B cell (primary cell): ENCODE results near the gene RGS11. TPM values are rescaled to one million over a fixed set of nuclear protein-coding genes. Genes with fewer than 3 reads are reported as not detected.

Experiments
- ATAC-seq: fragments of 200-7000 bp; cut with Tn5 transposase; one replicate; pipeline ENCODE4 v1.10.0; 2021; ENCODE audit warnings: low read depth, mild to moderate bottlenecking, moderate number of reproducible peaks, moderate library complexity
- CTCF ChIA-PET: fragments of 350-600 bp; sonication (Branson Sonifier 250); formaldehyde crosslinking; loops from one replicate; lab custom pipeline; 2021; ENCODE audit warnings: antibody characterized with exemption, inconsistent platforms; lab: Charles Lee
- POLR2A ChIA-PET: fragments of 350-600 bp; sonication (Branson Sonifier 250); formaldehyde crosslinking; loops from one replicate; lab custom pipeline; 2021; ENCODE audit warnings: antibody characterized with exemption; lab: Charles Lee
- DNase-seq: peaks from one replicate; pipeline ENCODE4 v3.0.0; 2013
- H2AFZ ChIP-seq: 2 replicates; pipeline ENCODE4 v1.6.1; 2012; ENCODE audit warnings: mild to moderate bottlenecking, low read depth, low read length; ENCODE audit not compliant: insufficient read depth, poor library complexity, severe bottlenecking
- H3K27ac ChIP-seq, 2 donors: 1 replicate in 1 of 2; 2 replicates in 1 of 2; pipeline ENCODE4 v1.5.1; 2012 to 2013; ENCODE audit warnings: low read length in 2 of 2, mild to moderate bottlenecking in 2 of 2, moderate library complexity in 1 of 2
- H3K27me3 ChIP-seq, 4 experiments: fragments of 200-600 bp in 1 of 4; sonication (generic) in 1 of 4; replicated peaks in 1 of 4; 1 replicate in 2 of 4; 2 replicates in 2 of 4; pipeline versions ENCODE4 v1.6.1 to v1.7.0; 2013 to 2016; ENCODE audit warnings: low read length in 3 of 4, mild to moderate bottlenecking in 2 of 4, mixed read lengths in 1 of 4, moderate library complexity in 1 of 4; ENCODE audit not compliant: insufficient read depth in 4 of 4, control insufficient read depth in 3 of 4; ENCODE audit errors: control extremely low read depth in 1 of 4
- H3K36me3 ChIP-seq, 2 experiments: replicated peaks in 1 of 2; 1 replicate in 1 of 2; 2 replicates in 1 of 2; pipeline versions ENCODE4 v1.6.1 to v1.7.1; 2013; ENCODE audit warnings: low read length in 1 of 2; ENCODE audit not compliant: insufficient read depth in 2 of 2, control insufficient read depth in 1 of 2; ENCODE audit errors: control extremely low read depth in 1 of 2, extremely low read depth in 1 of 2
- H3K4me1 ChIP-seq, 2 donors: fragments of 200-600 bp in 1 of 2; sonication (generic) in 1 of 2; 1 replicate in 1 of 2; 2 replicates in 1 of 2; pipeline versions ENCODE4 v1.5.1 to v1.6.1; 2013 to 2017; ENCODE audit warnings: low read length in 2 of 2; ENCODE audit not compliant: control insufficient read depth in 2 of 2, insufficient read depth in 2 of 2
- H3K4me2 ChIP-seq: replicated peaks from 2 replicates; pipeline ENCODE3; 2012; ENCODE audit warnings: mild to moderate bottlenecking, low read depth, low read length; ENCODE audit not compliant: poor library complexity, severe bottlenecking
- H3K4me3 ChIP-seq, 5 experiments: fragments of 200-600 bp in 1 of 5; sonication (generic) in 1 of 5; 1 replicate in 3 of 5; 2 replicates in 2 of 5; pipeline versions ENCODE4 v1.5.1 to v1.7.0; 2011 to 2016; ENCODE audit warnings: low read length in 4 of 5, mild to moderate bottlenecking in 4 of 5, low read depth in 2 of 5, control low read depth in 1 of 5, moderate library complexity in 1 of 5; ENCODE audit not compliant: insufficient read depth in 1 of 5; ENCODE audit errors: control extremely low read depth in 1 of 5, extremely low read depth in 1 of 5
- H3K79me2 ChIP-seq: fragments of 200-600 bp; sonication (generic); one replicate; pipeline ENCODE4 v1.6.0; 2016; ENCODE audit warnings: low read length; ENCODE audit not compliant: control insufficient read depth, insufficient read depth
- H3K9ac ChIP-seq: fragments of 200-600 bp; sonication (generic); 2 replicates; pipeline ENCODE4 v1.6.1; 2017; ENCODE audit warnings: mild to moderate bottlenecking, low read length, moderate library complexity
- H3K9me3 ChIP-seq, 3 donors: one replicate each; pipeline versions ENCODE4 v1.6.1 to v1.7.1; 2013; ENCODE audit warnings: low read length in 2 of 3; ENCODE audit not compliant: control insufficient read depth in 2 of 3, insufficient read depth in 1 of 3; ENCODE audit errors: control extremely low read depth in 1 of 3
- H4K20me1 ChIP-seq: 2 replicates; pipeline ENCODE4 v1.6.0; 2012; ENCODE audit warnings: mild to moderate bottlenecking, low read length; ENCODE audit not compliant: insufficient read depth, control insufficient read depth, poor library complexity, severe bottlenecking
- H3K27ac Mint-ChIP-seq: one replicate; pipeline ENCODE4 v1.8.0; 2021; ENCODE audit warnings: mixed read lengths
- H3K27me3 Mint-ChIP-seq: one replicate; pipeline ENCODE4 v1.8.0; 2021; ENCODE audit warnings: mixed read lengths
- H3K4me1 Mint-ChIP-seq: one replicate; pipeline ENCODE4 v1.8.0; 2021; ENCODE audit warnings: mixed read lengths
- H3K4me3 Mint-ChIP-seq: one replicate; pipeline ENCODE4 v1.8.0; 2021; ENCODE audit warnings: mixed read lengths
- H3K9me3 Mint-ChIP-seq: one replicate; pipeline ENCODE4 v1.8.0; 2022; ENCODE audit warnings: mixed read lengths; ENCODE audit not compliant: insufficient read depth
- EZH2 ChIP-seq: IDR thresholded peaks from 2 replicates; pipeline ENCODE4 v1.6.1; 2012; ENCODE audit warnings: borderline replicate concordance, low read depth, mild to moderate bottlenecking, moderate library complexity, low read length; ENCODE audit not compliant: insufficient read depth, poor library complexity, severe bottlenecking
- WGBS: methylation state at CpG from one replicate; pipeline ENCODE4 v1.1.5; 2013; ENCODE audit warnings: missing lambda C conversion rate; ENCODE audit not compliant: insufficient coverage; 5-methylcytosine and 5-hydroxymethylcytosine counted together
- intact Hi-C: fragments of 100-400 bp; cut with micrococcal nuclease; formaldehyde crosslinking; loops from one replicate; pipeline ENCODE4 v1.10.0; 2022
- polyA plus RNA-seq: library from polyadenylated mRNA; depleted of rRNA; stranded (reverse); fragments of >200 nt; gene quantifications from 2 replicates; pipeline ENCODE4 v1.2.3, GENCODE V29; 2012
- total RNA-seq, 2 donors: library from RNA; stranded (reverse); fragments of 120-200 nt in 1 of 2; gene quantifications; 1 replicate in 1 of 2; 2 replicates in 1 of 2; pipeline versions ENCODE4 v1.2.3 to v1.2.4, GENCODE V29; 2013 to 2022
- TF ChIP-seq, protein P1 (sequence below): fragments of 200-600 bp; IDR thresholded peaks from one replicate; pipeline ENCODE4 v1.8.0; 2022; ENCODE audit warnings: antibody characterized with exemption, mild to moderate bottlenecking

The RGS11 gene
- total and polyA plus RNA-seq, 2 donors (not counting 1 experiment from before 2014, with no cell fraction given) = 0.39 TPM; not detected in 1

DNA sequence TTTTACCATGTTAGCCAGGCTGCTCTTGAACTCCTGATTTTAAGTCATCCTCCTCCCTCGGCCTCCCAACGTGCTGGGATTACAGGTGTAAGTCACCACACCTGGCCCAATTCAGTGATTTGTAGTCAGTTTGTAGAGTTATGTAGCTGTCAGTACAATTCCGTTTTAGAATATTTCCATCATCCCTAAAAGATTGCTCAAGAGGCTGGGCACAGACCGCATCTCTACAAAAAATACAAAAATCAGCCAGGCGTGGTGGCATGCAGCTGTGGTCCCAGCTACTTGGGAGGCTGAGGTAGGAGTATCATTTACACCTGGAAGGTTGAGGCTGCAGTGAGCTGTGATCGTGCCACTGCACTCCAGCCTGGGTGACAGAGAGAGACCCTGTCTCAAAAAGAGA, 20.6 kb downstream of the RGS11 start:
- H3K4me1 ChIP-seq = peaks cover 9 to 17% of the 10 kb centered on the region in 2 donors
- H3K4me2 ChIP-seq = no peak overlapping the region
- ATAC-seq (no peak), DNase-seq (no peak)
- H3K27me3 ChIP-seq = no peaks in the 10 kb centered on the region
- POLR2A ChIA-PET = interaction anchor here (0.5 kb wide), 1 partner anchor 130 kb away, joined by 5 read pairs; no protein-coding TSS in a partner anchor
- WGBS = 100% methylated on average over 1 of the region's 6 CpGs
- H2AFZ ChIP-seq = no peak overlapping the region
- Mint-ChIP-seq H3K4me3 (no peak overlapping the region), H3K4me1 (peaks cover 8% of the 10 kb centered on the region), H3K9me3 (no peaks in the 10 kb centered on the region), H3K27ac (no peak overlapping the region), H3K27me3 (no peaks in the 10 kb centered on the region)
- H4K20me1 ChIP-seq = no peaks in the 10 kb centered on the region
- no peak overlapping the region for H3K9ac ChIP-seq
- H3K36me3 ChIP-seq = peaks cover 0 to 29% of the 10 kb centered on the region in 2 experiments
- intact Hi-C loops = no loop called here
- no peak overlapping the region for H3K27ac ChIP-seq
- H3K9me3 ChIP-seq = no peaks in the 10 kb centered on the region
- peaks cover 19% of the 10 kb centered on the region for H3K79me2 ChIP-seq
- CTCF ChIA-PET = no interaction called here
- no peak for TF ChIP-seq EZH2
- TF ChIP-seq, protein P1, sequence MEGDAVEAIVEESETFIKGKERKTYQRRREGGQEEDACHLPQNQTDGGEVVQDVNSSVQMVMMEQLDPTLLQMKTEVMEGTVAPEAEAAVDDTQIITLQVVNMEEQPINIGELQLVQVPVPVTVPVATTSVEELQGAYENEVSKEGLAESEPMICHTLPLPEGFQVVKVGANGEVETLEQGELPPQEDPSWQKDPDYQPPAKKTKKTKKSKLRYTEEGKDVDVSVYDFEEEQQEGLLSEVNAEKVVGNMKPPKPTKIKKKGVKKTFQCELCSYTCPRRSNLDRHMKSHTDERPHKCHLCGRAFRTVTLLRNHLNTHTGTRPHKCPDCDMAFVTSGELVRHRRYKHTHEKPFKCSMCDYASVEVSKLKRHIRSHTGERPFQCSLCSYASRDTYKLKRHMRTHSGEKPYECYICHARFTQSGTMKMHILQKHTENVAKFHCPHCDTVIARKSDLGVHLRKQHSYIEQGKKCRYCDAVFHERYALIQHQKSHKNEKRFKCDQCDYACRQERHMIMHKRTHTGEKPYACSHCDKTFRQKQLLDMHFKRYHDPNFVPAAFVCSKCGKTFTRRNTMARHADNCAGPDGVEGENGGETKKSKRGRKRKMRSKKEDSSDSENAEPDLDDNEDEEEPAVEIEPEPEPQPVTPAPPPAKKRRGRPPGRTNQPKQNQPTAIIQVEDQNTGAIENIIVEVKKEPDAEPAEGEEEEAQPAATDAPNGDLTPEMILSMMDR = no peak
- no peak overlapping the region for H3K4me3 ChIP-seq

DNA sequence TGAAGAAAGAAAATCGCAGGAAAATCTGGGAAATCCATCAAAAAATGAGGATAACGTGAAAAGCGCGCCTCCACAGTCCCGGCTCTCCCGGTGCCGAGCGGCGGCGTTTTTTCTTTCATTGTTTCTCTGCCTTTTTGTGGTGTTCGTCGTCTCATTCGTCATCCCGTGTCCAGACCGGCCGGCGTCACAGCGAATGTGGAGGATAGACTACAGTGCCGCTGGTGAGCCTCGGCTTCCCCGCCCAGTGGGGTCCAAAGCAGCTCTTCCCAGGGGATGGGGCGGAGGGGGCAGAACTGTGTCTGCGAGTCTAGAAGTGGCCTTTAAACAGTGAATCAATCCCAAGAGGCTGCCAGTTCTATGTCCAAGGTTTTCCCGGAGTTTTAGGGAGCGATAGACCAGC, 21.3 kb downstream of the RGS11 start:
- H3K9ac ChIP-seq = no peak overlapping the region
- no peak overlapping the region for H3K27ac ChIP-seq
- DNase-seq = no peak
- H3K9me3 Mint-ChIP-seq = no peaks in the 10 kb centered on the region
- peaks cover 0 to 26% of the 10 kb centered on the region in 2 experiments for H3K36me3 ChIP-seq
- H3K4me1 Mint-ChIP-seq = peaks cover 8% of the 10 kb centered on the region
- CTCF ChIA-PET = interaction anchor here (0.9 kb wide), 1 partner anchor 20 kb away, joined by 3 read pairs; the partner anchor contains the start of gene FAM234A
- no peak overlapping the region for H3K4me3 ChIP-seq
- H3K9me3 ChIP-seq = no peaks in the 10 kb centered on the region
- no peak overlapping the region for H3K27ac Mint-ChIP-seq
- POLR2A ChIA-PET = interaction anchor here (0.6 kb wide), 1 partner anchor 40 kb away, joined by 3 read pairs; no protein-coding TSS in a partner anchor
- 97% methylated on average over 25 of the region's 25 CpGs for WGBS
- no peaks in the 10 kb centered on the region for H3K27me3 Mint-ChIP-seq
- H3K4me2 ChIP-seq = no peak overlapping the region
- no peak overlapping the region for H3K4me3 Mint-ChIP-seq
- TF ChIP-seq, protein P1 = no peak
- TF ChIP-seq EZH2 = no peak
- H3K79me2 ChIP-seq = peaks cover 24% of the 10 kb centered on the region
- H4K20me1 ChIP-seq = no peaks in the 10 kb centered on the region
- ATAC-seq = no peak
- H3K4me1 ChIP-seq = peaks cover 9 to 17% of the 10 kb centered on the region in 2 donors
- H2AFZ ChIP-seq = no peak overlapping the region
- intact Hi-C loops = no loop called here
- no peaks in the 10 kb centered on the region for H3K27me3 ChIP-seq
